Muscle of leg (tissue), 11 donors: Measurements from ENCODE around the gene CENPE. TPM values are rescaled to one million over a fixed set of nuclear protein-coding genes. Genes with fewer than 3 reads are reported as not detected.
A peak's percentile ranks its signal among the peaks of the same experiment; 100 is the strongest.

Experiments
- DNase-seq: peaks from one replicate; pipeline ENCODE4 v3.0.0; 2013
- H3K27ac ChIP-seq: one replicate; pipeline ENCODE4 v1.5.1; 2013; ENCODE audit warnings: mild to moderate bottlenecking, low read length, control low read depth
- H3K27me3 ChIP-seq: one replicate; pipeline ENCODE4 v1.6.1; 2013; ENCODE audit warnings: low read length; ENCODE audit not compliant: control insufficient read depth, insufficient read depth
- H3K36me3 ChIP-seq: one replicate; pipeline ENCODE4 v1.6.1; 2013; ENCODE audit warnings: low read length; ENCODE audit not compliant: control insufficient read depth, insufficient read depth
- H3K4me1 ChIP-seq: one replicate; pipeline ENCODE4 v1.6.1; 2013; ENCODE audit warnings: low read length; ENCODE audit not compliant: control insufficient read depth, insufficient read depth
- H3K4me3 ChIP-seq: one replicate; pipeline ENCODE4 v1.5.1; 2013; ENCODE audit warnings: low read length, control low read depth
- H3K9me3 ChIP-seq: replicated peaks from 2 replicates; pipeline ENCODE4 v1.6.1; 2013; ENCODE audit warnings: low read depth, low read length; ENCODE audit not compliant: control insufficient read depth
- WGBS: methylation state at CpG from one replicate; pipeline ENCODE4 v1.1.5; 2013; ENCODE audit warnings: missing lambda C conversion rate; ENCODE audit not compliant: insufficient coverage; 5-methylcytosine and 5-hydroxymethylcytosine counted together
- polyA plus RNA-seq, 8 donors: library from polyadenylated mRNA; unstranded; fragments of 120-200 nt; gene quantifications; one replicate each; pipeline versions ENCODE4 v1.2.1 to v1.2.3, GENCODE V29; 2013; ENCODE audit warnings: inconsistent platforms in 1 of 8, low replicate concordance in 1 of 8; ENCODE audit not compliant: insufficient read length in 8 of 8, insufficient read depth in 1 of 8
- total RNA-seq: library from RNA; stranded (reverse); fragments of 120-200 nt; gene quantifications from one replicate; pipeline ENCODE4 v1.2.4, GENCODE V29; 2013

Gene CENPE
- total and polyA plus RNA-seq, 9 donors: 4.6 to 10.7 (median 6.6) TPM

DNA sequence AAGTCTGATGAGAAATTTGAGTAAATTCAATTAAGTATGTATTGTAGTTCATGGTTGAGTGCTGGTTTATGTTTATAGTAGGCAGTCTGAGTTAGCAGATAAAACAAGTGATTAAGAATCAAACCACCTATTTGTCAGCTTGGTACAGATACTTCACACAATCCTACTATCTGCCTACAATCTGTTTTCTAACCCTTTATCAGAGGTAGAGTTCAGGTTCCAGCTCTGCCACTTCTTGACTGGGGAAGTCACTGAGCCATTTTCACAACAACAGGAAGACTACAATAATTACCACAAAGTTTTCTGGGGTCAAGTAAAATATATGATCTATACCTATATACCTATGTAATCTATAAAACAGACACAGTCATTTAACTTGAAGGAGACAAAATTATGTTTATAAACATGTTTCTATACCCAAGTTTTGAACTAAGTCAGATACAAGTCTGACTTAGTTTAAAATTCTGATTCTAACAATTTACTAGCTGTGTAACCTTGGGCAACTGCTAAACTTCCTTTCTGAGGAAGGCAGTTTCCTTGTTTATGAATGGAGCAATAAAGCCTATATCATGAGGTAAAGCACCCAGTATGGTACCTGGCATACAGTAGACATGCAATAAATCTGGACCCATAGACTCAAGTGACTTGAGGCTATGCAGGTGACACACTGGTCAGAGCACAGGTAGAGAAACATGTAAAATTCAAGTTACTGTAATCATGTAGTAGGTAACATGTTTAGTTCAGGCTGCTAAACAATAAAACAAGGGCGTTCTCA is 61.3 kb downstream of the CENPE start:
- H3K4me1 ChIP-seq: no peaks in the 10 kb centered on the region
- H3K27me3 ChIP-seq: no peaks in the 10 kb centered on the region
- WGBS: no CpG with 5 or more reads among the region's 1 CpG
- H3K27ac ChIP-seq: no peak overlapping the region
- H3K4me3 ChIP-seq: no peak overlapping the region
- DNase-seq: no peak
- peaks cover 3% of the 10 kb centered on the region for H3K36me3 ChIP-seq
- H3K9me3 ChIP-seq: no peaks in the 10 kb centered on the region

GRCh38 chr4:103129174-103129573 is 69.0 kb downstream of the CENPE start:
- H3K27ac ChIP-seq: no peak overlapping the region
- no peak for DNase-seq
- WGBS: no CpG with 5 or more reads among the region's 8 CpGs

GRCh38 chr4:103126126-103126525 is 72.0 kb downstream of the CENPE start:
- Histone ChIP-seq H3K27me3 (no peaks in the 10 kb centered on the region), H3K27ac (no peak overlapping the region), H3K4me1 (no peaks in the 10 kb centered on the region), H3K9me3 (peaks cover 3% of the 10 kb centered on the region), H3K4me3 (no peak overlapping the region), H3K36me3 (no peaks in the 10 kb centered on the region)
- DNase-seq: peak; percentile 25
- WGBS: no CpG with 5 or more reads among the region's 3 CpGs

More at GRCh38 chr4:103129174-103129573, 69.0 kb downstream of the CENPE start:
- H3K9me3 ChIP-seq: peaks cover 3% of the 10 kb centered on the region
- H3K4me3 ChIP-seq: no peak overlapping the region
- H3K4me1 ChIP-seq: no peaks in the 10 kb centered on the region
- no peaks in the 10 kb centered on the region for H3K27me3 ChIP-seq
- no peaks in the 10 kb centered on the region for H3K36me3 ChIP-seq

DNA sequence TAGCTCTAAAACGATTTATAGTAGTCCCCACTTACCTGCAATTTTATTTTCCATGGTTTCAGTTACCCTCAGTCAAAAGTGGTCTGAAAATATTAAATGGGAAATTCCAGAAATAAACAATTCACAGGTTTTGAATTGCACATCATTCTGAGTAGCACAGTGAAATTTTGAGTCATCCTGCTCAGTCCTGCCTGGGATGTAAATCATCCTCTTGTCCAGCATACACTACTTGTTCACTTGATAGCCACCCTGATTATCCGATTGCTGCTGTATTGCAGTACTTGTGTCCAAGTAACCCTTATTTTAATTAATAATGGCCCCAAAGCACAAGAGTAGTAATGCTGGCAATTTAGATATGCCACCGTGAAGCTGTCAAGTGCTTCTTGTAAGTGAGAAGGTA is 75.0 kb downstream of the CENPE start:
- Histone ChIP-seq H3K9me3 (no peaks in the 10 kb centered on the region), H3K4me1 (no peaks in the 10 kb centered on the region), H3K4me3 (no peak overlapping the region), H3K27me3 (no peaks in the 10 kb centered on the region), H3K36me3 (no peaks in the 10 kb centered on the region), H3K27ac (no peak overlapping the region)
- no CpG with 5 or more reads among the region's 3 CpGs for WGBS
- DNase-seq: no peak

- Histone ChIP-seq H3K9me3 (no peaks in the 10 kb centered on the region), H3K36me3 (no peaks in the 10 kb centered on the region), H3K4me1 (no peaks in the 10 kb centered on the region), H3K27me3 (no peaks in the 10 kb centered on the region), H3K27ac (no peak overlapping the region), H3K4me3 (no peak overlapping the region)
- no peak for DNase-seq
- WGBS: no CpG with 5 or more reads among the region's 1 CpG
These were observed 80.0 kb downstream of the CENPE start for GRCh38 chr4:103118166-103118565.

- H3K9me3 ChIP-seq: no peaks in the 10 kb centered on the region
- H3K36me3 ChIP-seq: peaks cover 12% of the 10 kb centered on the region
- H3K27me3 ChIP-seq: no peaks in the 10 kb centered on the region
- DNase-seq: no peak
- H3K4me1 ChIP-seq: no peaks in the 10 kb centered on the region
- H3K27ac ChIP-seq: no peak overlapping the region
- H3K4me3 ChIP-seq: no peak overlapping the region
- no CpG with 5 or more reads among the region's 4 CpGs for whole genome bisulfite sequencing
These were observed 86.5 kb downstream of the CENPE start for GRCh38 chr4:103111598-103111997.

GRCh38 chr4:103108542-103108941 is 89.6 kb downstream of the CENPE start:
- H3K27ac ChIP-seq: no peak overlapping the region
- H3K4me3 ChIP-seq: no peak overlapping the region
- H3K27me3 ChIP-seq: no peaks in the 10 kb centered on the region
- peaks cover 15% of the 10 kb centered on the region for H3K36me3 ChIP-seq
- WGBS: 100% methylated on average over 2 of the region's 4 CpGs
- no peaks in the 10 kb centered on the region for H3K4me1 ChIP-seq
- no peaks in the 10 kb centered on the region for H3K9me3 ChIP-seq
- no peak for DNase-seq

- Histone ChIP-seq H3K9me3 (no peaks in the 10 kb centered on the region), H3K4me3 (no peak overlapping the region), H3K36me3 (peaks cover 10% of the 10 kb centered on the region), H3K27ac (no peak overlapping the region), H3K27me3 (no peaks in the 10 kb centered on the region), H3K4me1 (no peaks in the 10 kb centered on the region)
- WGBS: no CpG with 5 or more reads among the region's 2 CpGs
- no peak for DNase-seq
These were observed 92.4 kb downstream of the CENPE start for GRCh38 chr4:103105558-103106356.

GRCh38 chr4:103104886-103105285 is 93.3 kb downstream of the CENPE start:
- no peaks in the 10 kb centered on the region for H3K9me3 ChIP-seq
- H3K36me3 ChIP-seq: peaks cover 8% of the 10 kb centered on the region
- H3K27me3 ChIP-seq: no peaks in the 10 kb centered on the region
- H3K4me3 ChIP-seq: no peak overlapping the region
- no peak for DNase-seq
- H3K4me1 ChIP-seq: no peaks in the 10 kb centered on the region
- H3K27ac ChIP-seq: no peak overlapping the region
- no CpG with 5 or more reads among the region's 3 CpGs for WGBS

DNA sequence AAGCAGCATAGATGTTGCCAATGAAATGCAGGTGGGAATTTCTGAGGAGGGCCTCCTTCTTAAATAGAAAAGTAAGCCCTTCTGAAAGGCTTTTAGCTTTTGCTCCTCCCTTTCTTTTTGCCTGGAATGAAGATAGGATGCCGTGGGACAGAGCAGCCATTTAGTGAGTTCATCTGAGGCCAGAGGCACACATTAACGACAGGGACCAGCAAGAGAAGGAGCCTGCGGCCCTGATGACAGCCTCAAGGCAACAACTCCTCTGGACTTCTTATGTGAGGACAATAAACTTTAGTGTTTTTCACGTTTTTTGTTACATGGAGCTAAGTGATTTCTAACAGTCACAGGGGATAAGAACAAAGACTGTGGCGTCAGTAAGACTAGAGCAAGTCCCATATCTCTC is 97.5 kb downstream of the CENPE start:
- no peak for DNase-seq
- H3K36me3 ChIP-seq: peaks cover 5% of the 10 kb centered on the region
- no peaks in the 10 kb centered on the region for H3K9me3 ChIP-seq
- H3K27ac ChIP-seq: no peak overlapping the region
- H3K4me1 ChIP-seq: peaks cover 12% of the 10 kb centered on the region
- no peaks in the 10 kb centered on the region for H3K27me3 ChIP-seq
- WGBS: 58% methylated on average over 2 of the region's 5 CpGs
- H3K4me3 ChIP-seq: no peak overlapping the region
